Measurements from ENCODE around the gene NCAN. TPM values are rescaled to one million over a fixed set of nuclear protein-coding genes. Genes with fewer than 3 reads are reported as not detected.

NCAN gene
- total and polyA plus RNA-seq, 9 of the 15 experiments (the other 6 are each of a cell fraction or from before 2014, with no cell fraction given): 0.04 TPM; not detected in 8

DNA sequence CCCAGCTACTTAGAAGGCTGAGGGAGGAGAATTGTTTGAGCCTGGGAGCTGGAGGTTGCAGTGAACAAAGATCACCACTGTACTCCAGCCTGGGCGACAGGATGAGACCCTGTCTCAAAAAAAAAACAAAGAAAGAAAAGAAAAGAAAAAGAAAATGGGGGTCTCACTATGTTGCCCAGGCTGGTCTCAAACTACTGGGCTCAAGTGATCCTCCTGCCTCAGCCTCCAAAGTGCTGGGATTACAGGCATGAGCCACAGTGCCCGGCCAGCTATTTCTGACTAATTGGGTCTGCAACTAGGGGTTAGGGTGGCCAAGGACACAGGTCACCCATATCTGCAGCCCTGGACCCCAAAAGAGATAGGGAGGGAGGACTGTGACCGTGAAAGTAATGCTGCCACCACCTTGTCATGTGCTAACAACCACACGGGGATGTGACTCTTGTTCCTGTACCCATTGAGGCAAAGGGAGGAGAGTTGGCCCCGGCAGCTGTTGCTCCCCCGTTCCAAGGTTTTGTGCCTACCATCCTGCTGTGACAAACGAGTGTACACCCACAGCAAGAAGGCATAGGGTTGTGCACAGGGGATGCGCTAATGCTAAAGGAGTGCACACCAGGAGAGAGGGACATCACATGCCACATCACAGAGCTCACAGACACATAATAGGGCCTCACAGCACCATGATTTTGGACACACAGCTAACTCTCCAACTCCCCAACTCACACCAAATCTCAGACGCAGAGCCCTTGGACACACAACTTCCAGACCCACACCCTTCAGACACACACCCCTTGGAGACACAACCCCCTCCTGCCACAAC, 42.3 kb upstream of the NCAN start:
- no peaks in the 10 kb centered on the region for H3K9me3 ChIP-seq (replicated peaks; ENCODE audit: control insufficient read depth, insufficient read depth, low read depth, low read length)
- BruUV-seq (replicated peaks): no TSS peak
- H3K79me2 ChIP-seq (ENCODE audit: control insufficient read depth, insufficient read depth, low read length): no peaks in the 10 kb centered on the region
- in situ Hi-C loops (cut with MboI) (no loop called here), intact Hi-C loops (cut with micrococcal nuclease) (loop anchor here (5.0 kb wide), 1 partner anchor 32 kb away; the partner anchor contains the start of gene TMEM161A)
- POLR2A ChIA-PET: interaction anchor here (0.6 to 1.4 kb wide), 11 partner anchors 8 to 243 kb away, joined by 3 to 5 read pairs (median 3); partner anchors contain the start of gene NR2C2AP
- peaks cover 24 to 29% of the 10 kb centered on the region in 2 experiments; a peak in 4 of 5 replicates for H3K4me1 ChIP-seq (replicated peaks in 1 of 2; ENCODE audit: control insufficient read depth in 2 of 2, insufficient read depth in 2 of 2, low read length in 2 of 2)
- CTCF ChIA-PET (ENCODE audit: low intra/inter-chr PET ratio): interaction anchor here (0.6 kb wide), 1 partner anchor 169 kb away, joined by 4 read pairs; no protein-coding TSS in a partner anchor
- ATAC-seq (no peak), DNase-seq (ENCODE audit: extremely low read depth in 1 of 4, low spot score in 3 of 4) (no peak), FAIRE-seq (no peak)
- no peaks in the 10 kb centered on the region for H3K9me1 ChIP-seq (ENCODE audit: control insufficient read depth, insufficient read depth, low read length)
- peak overlapping the region in 1 of 2 experiments; percentile 86; a peak in 2 of 4 replicates for H3K9ac ChIP-seq (ENCODE audit: insufficient read depth in 1 of 2, low read depth in 2 of 2, low read length in 2 of 2)
- H2AFZ ChIP-seq (ENCODE audit: low read depth, low read length): peak overlapping the region; percentile 77; the same call in 1 of the 2 replicates
- H3K4me2 ChIP-seq (ENCODE audit: insufficient read depth, low read length): peak overlapping the region; percentile 70
- peaks cover 8% of the 10 kb centered on the region for H4K20me1 ChIP-seq (replicated peaks; ENCODE audit: control insufficient read depth, insufficient read depth, low read length)
- no peak overlapping the region for H3K27ac ChIP-seq (ENCODE audit: extremely low read depth, low read depth, low read length)
- H3K4me3 ChIP-seq: peak overlapping the region; percentile 34
- 24% methylated on average over 9 of the region's 9 CpGs for WGBS (ENCODE audit: insufficient coverage, low coverage, missing lambda C conversion rate)
- H3K27me3 ChIP-seq (ENCODE audit: control insufficient read depth in 2 of 2, insufficient read depth in 2 of 2, low read length in 2 of 2): no peaks in the 10 kb centered on the region
- no peaks in the 10 kb centered on the region for H3K36me3 ChIP-seq (ENCODE audit: control insufficient read depth, insufficient read depth, low read length)
- TF ChIP-seq ZNF551 (CRISPR knock-in tag; IDR thresholded peaks at IDR 0.05) (no peak), ILF3 (IDR thresholded peaks at IDR 0.05; ENCODE audit: borderline replicate concordance) (no peak), SMAD4 (CRISPR knock-in tag; conservative IDR thresholded peaks at IDR 0.05) (no peak), HMG20B (CRISPR knock-in tag; IDR thresholded peaks at IDR 0.05) (no peak), HDAC6 (IDR thresholded peaks at IDR 0.05; ENCODE audit: low read depth, low read length) (no peak), HDAC3 (IDR thresholded peaks at IDR 0.05; ENCODE audit: borderline replicate concordance, partially characterized antibody) (no peak), ZNF668 (CRISPR knock-in tag; IDR thresholded peaks at IDR 0.05) (no peak), NFRKB (IDR thresholded peaks at IDR 0.05; ENCODE audit: low read depth) (no peak), HNRNPLL (IDR thresholded peaks at IDR 0.05; ENCODE audit: low read depth, low read length, poor library complexity, severe bottlenecking) (no peak), ZNF12 (CRISPR knock-in tag; IDR thresholded peaks at IDR 0.05) (no peak), IFI16 (CRISPR knock-in tag; IDR thresholded peaks at IDR 0.05) (no peak), PRMT5 (CRISPR knock-in tag; IDR thresholded peaks at IDR 0.05) (no peak), KDM4B (IDR thresholded peaks at IDR 0.05; ENCODE audit: borderline replicate concordance in 2 of 2, low read depth in 1 of 2) (no peak), TFE3 (CRISPR knock-in tag; IDR thresholded peaks at IDR 0.05) (no peak)
- TF ChIP-seq, protein P1, sequence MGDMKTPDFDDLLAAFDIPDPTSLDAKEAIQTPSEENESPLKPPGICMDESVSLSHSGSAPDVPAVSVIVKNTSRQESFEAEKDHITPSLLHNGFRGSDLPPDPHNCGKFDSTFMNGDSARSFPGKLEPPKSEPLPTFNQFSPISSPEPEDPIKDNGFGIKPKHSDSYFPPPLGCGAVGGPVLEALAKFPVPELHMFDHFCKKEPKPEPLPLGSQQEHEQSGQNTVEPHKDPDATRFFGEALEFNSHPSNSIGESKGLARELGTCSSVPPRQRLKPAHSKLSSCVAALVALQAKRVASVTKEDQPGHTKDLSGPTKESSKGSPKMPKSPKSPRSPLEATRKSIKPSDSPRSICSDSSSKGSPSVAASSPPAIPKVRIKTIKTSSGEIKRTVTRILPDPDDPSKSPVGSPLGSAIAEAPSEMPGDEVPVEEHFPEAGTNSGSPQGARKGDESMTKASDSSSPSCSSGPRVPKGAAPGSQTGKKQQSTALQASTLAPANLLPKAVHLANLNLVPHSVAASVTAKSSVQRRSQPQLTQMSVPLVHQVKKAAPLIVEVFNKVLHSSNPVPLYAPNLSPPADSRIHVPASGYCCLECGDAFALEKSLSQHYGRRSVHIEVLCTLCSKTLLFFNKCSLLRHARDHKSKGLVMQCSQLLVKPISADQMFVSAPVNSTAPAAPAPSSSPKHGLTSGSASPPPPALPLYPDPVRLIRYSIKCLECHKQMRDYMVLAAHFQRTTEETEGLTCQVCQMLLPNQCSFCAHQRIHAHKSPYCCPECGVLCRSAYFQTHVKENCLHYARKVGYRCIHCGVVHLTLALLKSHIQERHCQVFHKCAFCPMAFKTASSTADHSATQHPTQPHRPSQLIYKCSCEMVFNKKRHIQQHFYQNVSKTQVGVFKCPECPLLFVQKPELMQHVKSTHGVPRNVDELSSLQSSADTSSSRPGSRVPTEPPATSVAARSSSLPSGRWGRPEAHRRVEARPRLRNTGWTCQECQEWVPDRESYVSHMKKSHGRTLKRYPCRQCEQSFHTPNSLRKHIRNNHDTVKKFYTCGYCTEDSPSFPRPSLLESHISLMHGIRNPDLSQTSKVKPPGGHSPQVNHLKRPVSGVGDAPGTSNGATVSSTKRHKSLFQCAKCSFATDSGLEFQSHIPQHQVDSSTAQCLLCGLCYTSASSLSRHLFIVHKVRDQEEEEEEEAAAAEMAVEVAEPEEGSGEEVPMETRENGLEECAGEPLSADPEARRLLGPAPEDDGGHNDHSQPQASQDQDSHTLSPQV (IDR thresholded peaks at IDR 0.05): no peak

Data from K562 (cell line).